ENCODE measurements around the gene AGAP1. TPM values are rescaled to one million over a fixed set of nuclear protein-coding genes. Genes with fewer than 3 reads are reported as not detected.

Gene AGAP1
- total RNA-seq, 1 experiment from 2014 or later = 25.8 TPM

DNA sequence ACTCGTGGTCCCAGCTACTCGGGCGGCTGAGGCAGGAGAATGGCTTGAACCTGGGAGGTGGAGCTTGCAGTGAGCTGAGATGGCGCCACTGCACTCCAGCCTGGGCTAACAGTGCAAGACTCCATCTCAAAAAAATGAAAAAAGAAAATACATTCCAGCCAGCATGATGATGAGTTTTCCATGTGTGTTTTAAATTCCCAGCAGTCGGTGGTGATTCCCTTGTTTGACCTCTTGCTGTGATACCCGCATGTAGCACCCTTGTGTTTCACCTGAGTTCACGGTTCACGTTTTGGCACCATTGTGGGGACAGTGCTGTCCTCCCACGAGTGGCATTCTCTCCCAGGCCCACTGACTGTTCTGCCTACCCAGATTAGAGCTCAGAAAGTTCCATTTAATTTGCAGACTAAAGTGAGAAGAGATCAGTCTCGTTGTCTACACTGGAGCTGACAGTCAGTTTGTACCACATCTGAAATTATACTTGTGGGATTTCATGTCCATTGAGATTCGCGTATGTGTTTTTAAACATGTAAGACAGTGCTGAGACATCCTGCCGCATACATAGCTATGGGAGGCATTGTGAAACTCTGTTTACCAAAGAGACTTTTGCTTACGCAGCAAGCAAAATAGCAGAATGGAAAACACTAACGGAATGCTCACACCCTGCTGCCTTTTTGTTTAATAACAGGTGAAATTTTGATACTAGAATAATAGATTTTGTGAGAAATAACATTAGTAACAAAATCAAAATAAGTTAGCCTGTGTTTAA is 517.3 kb downstream of the AGAP1 start:
- H2AK5ac ChIP-seq (ENCODE audit: insufficient read length, low read length) = no peak overlapping the region
- H2BK15ac ChIP-seq (ENCODE audit: low read depth, low read length) = no peak overlapping the region
- Mint-ChIP-seq H3K36me3 (ENCODE audit: insufficient read depth in 1 of 3, low read depth in 3 of 3) (peaks cover 0 to 6% (median 0%) of the 10 kb centered on the region in 3 experiments; a peak in 3 of 7 replicates), H3K4me3 (no peak overlapping the region), H3K9me3 (peaks cover 2 to 5% of the 10 kb centered on the region in 2 experiments; a peak in 4 of 5 replicates), H3K27ac (no peak overlapping the region), H3K4me1 (peaks cover 45 to 50% of the 10 kb centered on the region in 2 experiments), H3K27me3 (ENCODE audit: low read depth) (peaks cover 7% of the 10 kb centered on the region)
- H3K27ac ChIP-seq (ENCODE audit: insufficient read length, low read depth, low read length) = no peak overlapping the region
- H2BK20ac ChIP-seq (ENCODE audit: low read depth, low read length, poor library complexity, severe bottlenecking) = no peak overlapping the region
- H3T11ph ChIP-seq (ENCODE audit: low read length) = no peak overlapping the region
- no peaks in the 10 kb centered on the region for H3K27me3 ChIP-seq (ENCODE audit: insufficient read depth, low read length)
- no peak for DNase-seq
- no peaks in the 10 kb centered on the region for H4K20me1 ChIP-seq (ENCODE audit: control insufficient read depth, insufficient read depth, insufficient read length)
- H2AFZ ChIP-seq (ENCODE audit: low read length) = no peak overlapping the region
- H3K14ac ChIP-seq (ENCODE audit: insufficient read depth, low read length) = no peak overlapping the region
- no peaks in the 10 kb centered on the region for H3K23me2 ChIP-seq (ENCODE audit: insufficient read length, low read depth, low read length, poor library complexity, severe bottlenecking)
- H3K56ac ChIP-seq (ENCODE audit: insufficient read length, low read depth, low read length) = no peak overlapping the region
- H3K4me1 ChIP-seq (ENCODE audit: insufficient read depth, low read length) = peaks cover 19% of the 10 kb centered on the region; the same call in 1 of the 2 replicates
- no peak overlapping the region for H3K4ac ChIP-seq (ENCODE audit: low read depth, low read length)
- no peak overlapping the region for H4K91ac ChIP-seq (ENCODE audit: insufficient read length, low read depth, low read length)
- H2BK12ac ChIP-seq (ENCODE audit: insufficient read length, low read depth, low read length) = no peak overlapping the region
- no peak overlapping the region for H4K8ac ChIP-seq (replicated peaks; ENCODE audit: insufficient read length, low read depth, low read length)
- H3K4me2 ChIP-seq (ENCODE audit: insufficient read depth, insufficient read length, low read length) = no peak overlapping the region
- no peak overlapping the region for H2BK120ac ChIP-seq (ENCODE audit: low read depth, low read length, poor library complexity, severe bottlenecking)
- TF ChIP-seq CTCF (conservative IDR thresholded peaks at IDR 0.05) = no peak
- H2BK5ac ChIP-seq (ENCODE audit: insufficient read length, low read length) = no peak overlapping the region
- no peaks in the 10 kb centered on the region for H3K79me2 ChIP-seq (ENCODE audit: insufficient read depth, low read length)
- H3K9ac ChIP-seq (ENCODE audit: extremely low read depth, insufficient read length, low read length) = no peak overlapping the region
- no peak overlapping the region for H3K23ac ChIP-seq (ENCODE audit: insufficient read length, low read depth, low read length)
- WGBS (ENCODE audit: extremely low coverage, insufficient read length, low lambda C conversion rate) = no CpG with 5 or more reads among the region's 15 CpGs
- no peaks in the 10 kb centered on the region for H3K9me3 ChIP-seq (ENCODE audit: control insufficient read depth, low read depth, low read length)
- H3K18ac ChIP-seq (ENCODE audit: insufficient read length, low read depth, low read length) = no peak overlapping the region
- H3K79me1 ChIP-seq (ENCODE audit: insufficient read depth, low read depth, low read length, poor library complexity, severe bottlenecking) = no peaks in the 10 kb centered on the region
- no peak overlapping the region for H4K5ac ChIP-seq (ENCODE audit: insufficient read length, low read depth, low read length)

Data from H9 (cell line).